WTC11 (cell line): ENCODE data around the gene SERPINB1. TPM values are rescaled to one million over a fixed set of nuclear protein-coding genes. Genes with fewer than 3 reads are reported as not detected.
A peak's percentile ranks its signal among the peaks of the same experiment; 100 is the strongest.

Experiments used
- ATAC-seq: fragments of 200-7000 bp; cut with Tn5 transposase; 2 replicates; pipeline ENCODE4 v1.10.0; 2021; ENCODE audit warnings: mild to moderate bottlenecking, moderate library complexity
- CTCF ChIA-PET: fragments of 300-600 bp; sonication (Branson Sonifier 250); formaldehyde crosslinking; loops from one replicate; lab custom pipeline; 2021; ENCODE audit warnings: antibody characterized with exemption; lab: Charles Lee
- POLR2A ChIA-PET: fragments of 350-600 bp; sonication (Branson Sonifier 250); formaldehyde crosslinking; loops from one replicate; lab custom pipeline; 2021; ENCODE audit warnings: antibody characterized with exemption; lab: Charles Lee
- DNase-seq: peaks from one replicate; pipeline ENCODE4 v3.0.0; 2021; ENCODE audit warnings: low spot score
- H3K27ac Mint-ChIP-seq: 2 replicates; pipeline ENCODE4 v1.8.0; 2021; ENCODE audit warnings: mixed read lengths
- H3K27me3 Mint-ChIP-seq: 2 replicates; pipeline ENCODE4 v1.8.0; 2021; ENCODE audit warnings: low read depth, mild to moderate bottlenecking, moderate library complexity, mixed read lengths
- H3K36me3 Mint-ChIP-seq: 2 replicates; pipeline ENCODE4 v1.8.0; 2021; ENCODE audit warnings: mixed read lengths
- H3K4me1 Mint-ChIP-seq: 2 replicates; pipeline ENCODE4 v1.8.0; 2022; ENCODE audit warnings: mixed read lengths
- H3K4me3 Mint-ChIP-seq: 2 replicates; pipeline ENCODE4 v1.8.0; 2021; ENCODE audit warnings: mild to moderate bottlenecking, moderate library complexity, mixed read lengths
- H3K9me3 Mint-ChIP-seq: 2 replicates; pipeline ENCODE4 v1.8.0; 2021; ENCODE audit warnings: mixed read lengths
- CTCF ChIP-seq: fragments of 200-600 bp; IDR thresholded peaks from 2 replicates; pipeline ENCODE4 v1.8.0; 2022; ENCODE audit warnings: antibody characterized with exemption
- ETV6 ChIP-seq: sonication (generic); formaldehyde crosslinking; IDR thresholded peaks from 2 replicates; pipeline ENCODE4 v1.8.1; 2022; ENCODE audit warnings: mild to moderate bottlenecking, missing genetic modification reagents
- GABPB1 ChIP-seq: sonication (generic); formaldehyde crosslinking; IDR thresholded peaks from 2 replicates; pipeline ENCODE4 v1.8.1; 2023; ENCODE audit warnings: mild to moderate bottlenecking, missing genetic modification reagents
- NFYB ChIP-seq: sonication (generic); formaldehyde crosslinking; conservative IDR thresholded peaks from 2 replicates; pipeline ENCODE4 v1.8.0; 2022; ENCODE audit warnings: low read depth, missing genetic modification reagents
- PREB ChIP-seq: sonication (generic); formaldehyde crosslinking; IDR thresholded peaks from 2 replicates; pipeline ENCODE4 v1.8.1; 2022; ENCODE audit warnings: mild to moderate bottlenecking, missing genetic modification reagents, moderate library complexity, borderline replicate concordance
- USF1 ChIP-seq: sonication (generic); formaldehyde crosslinking; IDR thresholded peaks from 2 replicates; pipeline ENCODE4 v1.8.0; 2022; ENCODE audit warnings: mild to moderate bottlenecking, missing genetic modification reagents
- total RNA-seq: library from RNA; stranded (reverse); gene quantifications from 3 replicates; pipeline ENCODE4 v1.2.3, GENCODE V29; 2021
- TF ChIP-seq, protein P1 (sequence below): sonication (generic); formaldehyde crosslinking; IDR thresholded peaks from 2 replicates; pipeline ENCODE4 v1.8.1; 2023; ENCODE audit warnings: mild to moderate bottlenecking, missing genetic modification reagents, borderline replicate concordance
- TF ChIP-seq, protein P2 (sequence below): sonication (generic); formaldehyde crosslinking; IDR thresholded peaks from 2 replicates; pipeline ENCODE4 v1.8.1; 2023; ENCODE audit warnings: mild to moderate bottlenecking, missing genetic modification reagents, moderate library complexity
- TF ChIP-seq, protein P3 (sequence below): fragments of 250-450 bp; sonication (Bioruptor Pico); IDR thresholded peaks from 2 replicates; pipeline ENCODE4 v2.1.2; 2022; ENCODE audit warnings: mild to moderate bottlenecking, moderate library complexity

SERPINB1 gene
- total RNA-seq, 1 experiment from 2014 or later = 14.8 TPM

DNA sequence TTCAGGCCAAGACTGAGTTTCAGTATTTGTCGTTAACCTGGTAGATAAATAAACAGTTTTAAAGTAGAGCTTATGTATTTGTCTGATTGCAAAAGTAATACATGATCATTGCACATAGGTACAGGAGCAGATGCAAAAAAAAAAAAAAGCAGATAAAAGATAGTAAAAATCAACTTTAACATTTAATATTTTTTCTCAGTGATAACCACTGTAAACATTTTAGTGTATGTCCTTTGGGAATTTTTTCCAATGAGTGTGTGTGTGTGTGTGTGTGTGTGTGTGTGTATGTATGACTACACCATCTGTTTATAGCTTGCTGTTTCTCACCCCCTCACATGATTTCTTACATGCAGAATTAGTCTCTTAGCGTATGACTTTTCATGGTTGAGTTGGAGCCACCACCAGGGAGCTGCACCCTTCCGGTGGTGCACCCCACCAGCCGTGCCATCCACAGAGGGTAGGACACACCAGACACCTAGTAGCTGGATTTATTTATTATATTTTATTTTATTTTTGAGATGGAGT, 50.2 kb downstream of the SERPINB1 start:
- Mint-ChIP-seq H3K27ac (peak overlapping the region; percentile 95), H3K4me1 (peaks cover 13% of the 10 kb centered on the region), H3K36me3 (peaks cover 12% of the 10 kb centered on the region), H3K4me3 (no peak overlapping the region), H3K9me3 (no peaks in the 10 kb centered on the region), H3K27me3 (no peaks in the 10 kb centered on the region)
- TF ChIP-seq, protein P1, sequence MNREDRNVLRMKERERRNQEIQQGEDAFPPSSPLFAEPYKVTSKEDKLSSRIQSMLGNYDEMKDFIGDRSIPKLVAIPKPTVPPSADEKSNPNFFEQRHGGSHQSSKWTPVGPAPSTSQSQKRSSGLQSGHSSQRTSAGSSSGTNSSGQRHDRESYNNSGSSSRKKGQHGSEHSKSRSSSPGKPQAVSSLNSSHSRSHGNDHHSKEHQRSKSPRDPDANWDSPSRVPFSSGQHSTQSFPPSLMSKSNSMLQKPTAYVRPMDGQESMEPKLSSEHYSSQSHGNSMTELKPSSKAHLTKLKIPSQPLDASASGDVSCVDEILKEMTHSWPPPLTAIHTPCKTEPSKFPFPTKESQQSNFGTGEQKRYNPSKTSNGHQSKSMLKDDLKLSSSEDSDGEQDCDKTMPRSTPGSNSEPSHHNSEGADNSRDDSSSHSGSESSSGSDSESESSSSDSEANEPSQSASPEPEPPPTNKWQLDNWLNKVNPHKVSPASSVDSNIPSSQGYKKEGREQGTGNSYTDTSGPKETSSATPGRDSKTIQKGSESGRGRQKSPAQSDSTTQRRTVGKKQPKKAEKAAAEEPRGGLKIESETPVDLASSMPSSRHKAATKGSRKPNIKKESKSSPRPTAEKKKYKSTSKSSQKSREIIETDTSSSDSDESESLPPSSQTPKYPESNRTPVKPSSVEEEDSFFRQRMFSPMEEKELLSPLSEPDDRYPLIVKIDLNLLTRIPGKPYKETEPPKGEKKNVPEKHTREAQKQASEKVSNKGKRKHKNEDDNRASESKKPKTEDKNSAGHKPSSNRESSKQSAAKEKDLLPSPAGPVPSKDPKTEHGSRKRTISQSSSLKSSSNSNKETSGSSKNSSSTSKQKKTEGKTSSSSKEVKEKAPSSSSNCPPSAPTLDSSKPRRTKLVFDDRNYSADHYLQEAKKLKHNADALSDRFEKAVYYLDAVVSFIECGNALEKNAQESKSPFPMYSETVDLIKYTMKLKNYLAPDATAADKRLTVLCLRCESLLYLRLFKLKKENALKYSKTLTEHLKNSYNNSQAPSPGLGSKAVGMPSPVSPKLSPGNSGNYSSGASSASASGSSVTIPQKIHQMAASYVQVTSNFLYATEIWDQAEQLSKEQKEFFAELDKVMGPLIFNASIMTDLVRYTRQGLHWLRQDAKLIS (CRISPR knock-in tag) = no peak
- TF ChIP-seq, protein P2, sequence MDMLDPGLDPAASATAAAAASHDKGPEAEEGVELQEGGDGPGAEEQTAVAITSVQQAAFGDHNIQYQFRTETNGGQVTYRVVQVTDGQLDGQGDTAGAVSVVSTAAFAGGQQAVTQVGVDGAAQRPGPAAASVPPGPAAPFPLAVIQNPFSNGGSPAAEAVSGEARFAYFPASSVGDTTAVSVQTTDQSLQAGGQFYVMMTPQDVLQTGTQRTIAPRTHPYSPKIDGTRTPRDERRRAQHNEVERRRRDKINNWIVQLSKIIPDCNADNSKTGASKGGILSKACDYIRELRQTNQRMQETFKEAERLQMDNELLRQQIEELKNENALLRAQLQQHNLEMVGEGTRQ (CRISPR knock-in tag) = no peak
- TF ChIP-seq USF1 (CRISPR knock-in tag) (no peak), ETV6 (CRISPR knock-in tag) (no peak)
- TF ChIP-seq, protein P3, sequence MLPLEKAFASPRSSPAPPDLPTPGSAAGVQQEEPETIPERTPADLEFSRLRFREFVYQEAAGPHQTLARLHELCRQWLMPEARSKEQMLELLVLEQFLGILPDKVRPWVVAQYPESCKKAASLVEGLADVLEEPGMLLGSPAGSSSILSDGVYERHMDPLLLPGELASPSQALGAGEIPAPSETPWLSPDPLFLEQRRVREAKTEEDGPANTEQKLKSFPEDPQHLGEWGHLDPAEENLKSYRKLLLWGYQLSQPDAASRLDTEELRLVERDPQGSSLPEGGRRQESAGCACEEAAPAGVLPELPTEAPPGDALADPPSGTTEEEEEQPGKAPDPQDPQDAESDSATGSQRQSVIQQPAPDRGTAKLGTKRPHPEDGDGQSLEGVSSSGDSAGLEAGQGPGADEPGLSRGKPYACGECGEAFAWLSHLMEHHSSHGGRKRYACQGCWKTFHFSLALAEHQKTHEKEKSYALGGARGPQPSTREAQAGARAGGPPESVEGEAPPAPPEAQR (CRISPR knock-in tag) = no peak
- ChIA-PET CTCF (interaction anchor here (0.6 to 3.2 kb wide), 54 partner anchors 8 to 1147 kb away, joined by 3 to 68 read pairs (median 6); partner anchors contain the start of genes MYLK4, NQO2, SERPINB1 and WRNIP1), POLR2A (interaction anchor here (0.7 to 1.7 kb wide), 4 partner anchors 9 to 135 kb away, joined by 5 to 8 read pairs (median 6); partner anchors contain the start of gene SERPINB1)
- ATAC-seq (no peak), DNase-seq (no peak)

DNA sequence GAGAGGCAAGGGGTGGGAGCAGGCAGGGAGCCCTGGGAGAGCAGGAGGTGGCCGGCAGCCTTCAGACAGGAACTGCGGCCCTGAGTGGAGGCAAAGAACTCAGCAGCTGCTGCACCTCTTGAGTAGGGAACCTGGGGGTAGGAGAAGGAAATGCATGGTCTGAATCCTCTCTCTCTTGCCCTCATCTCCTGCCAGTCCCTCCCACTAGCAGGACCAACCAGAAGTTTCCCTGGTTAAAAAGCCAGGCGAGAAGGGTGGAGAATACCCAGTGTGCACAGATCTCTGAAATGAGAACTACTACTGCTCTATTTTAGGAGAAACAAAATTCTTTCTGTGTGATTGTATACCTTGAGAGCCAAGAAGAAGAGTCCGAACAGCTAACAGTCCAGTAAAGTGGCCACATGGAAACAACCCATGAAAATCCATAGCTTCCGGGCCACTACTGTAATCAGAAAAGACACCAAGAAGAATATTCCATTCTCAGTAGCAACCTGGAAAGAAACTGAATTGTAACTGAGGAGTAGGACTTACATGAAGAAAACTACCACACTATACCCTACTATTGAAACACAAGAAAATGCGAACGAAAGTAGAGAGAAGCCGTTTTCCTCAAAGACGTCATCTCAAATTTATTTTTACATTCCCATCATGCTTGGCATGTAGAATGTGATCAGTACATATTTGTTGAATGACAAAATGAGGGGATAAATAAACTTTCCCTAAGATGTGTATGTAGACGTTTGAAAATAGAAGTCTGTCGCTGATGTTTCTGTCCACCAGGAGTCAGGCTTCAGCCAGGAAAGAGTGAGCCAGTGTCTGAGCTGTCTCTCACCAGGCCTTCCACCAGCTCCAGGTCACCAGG, 50.8 kb downstream of the SERPINB1 start:
- no peaks in the 10 kb centered on the region for H3K27me3 Mint-ChIP-seq
- no peaks in the 10 kb centered on the region for H3K9me3 Mint-ChIP-seq
- H3K4me1 Mint-ChIP-seq = peaks cover 13% of the 10 kb centered on the region
- ChIA-PET CTCF (interaction anchor here (0.6 to 3.2 kb wide), 56 partner anchors 8 to 1146 kb away, joined by 3 to 68 read pairs (median 5); partner anchors contain the start of genes MYLK4, NQO2, SERPINB1 and WRNIP1), POLR2A (interaction anchor here (0.7 to 1.7 kb wide), 4 partner anchors 9 to 136 kb away, joined by 5 to 8 read pairs (median 6); partner anchors contain the start of gene SERPINB1)
- TF ChIP-seq GABPB1 (CRISPR knock-in tag) = 0 out of 2 replicates have a peak, but pooled peaks have one; percentile 22
- TF ChIP-seq NFYB (CRISPR knock-in tag) = no peak
- peak; percentile 43 for TF ChIP-seq CTCF
- TF ChIP-seq PREB = no peak
- DNase-seq = peak; percentile 65
- peak; percentile 97 for ATAC-seq
- H3K4me3 Mint-ChIP-seq = no peak overlapping the region
- H3K27ac Mint-ChIP-seq = peak overlapping the region; percentile 95
- H3K36me3 Mint-ChIP-seq = peaks cover 17% of the 10 kb centered on the region
